IPS-18c (cell line): ENCODE results near the gene NFIX.

Experiments
- H3K4me3 ChIP-seq: 2 replicates; pipeline ENCODE4 v1.7.0; 2013; ENCODE audit warnings: low read depth, mild to moderate bottlenecking, low read length, moderate library complexity; ENCODE audit not compliant: insufficient read depth
- H3K9me3 ChIP-seq: one replicate; pipeline ENCODE4 v1.6.1; 2013; ENCODE audit warnings: mild to moderate bottlenecking, low read length, moderate library complexity; ENCODE audit not compliant: control insufficient read depth, insufficient read depth

Gene NFIX

GRCh38 chr19:12997967-12998940 is 3.0 kb downstream of the NFIX start:
- no peak overlapping the region for H3K4me3 ChIP-seq
- H3K9me3 ChIP-seq = no peaks in the 10 kb centered on the region

DNA sequence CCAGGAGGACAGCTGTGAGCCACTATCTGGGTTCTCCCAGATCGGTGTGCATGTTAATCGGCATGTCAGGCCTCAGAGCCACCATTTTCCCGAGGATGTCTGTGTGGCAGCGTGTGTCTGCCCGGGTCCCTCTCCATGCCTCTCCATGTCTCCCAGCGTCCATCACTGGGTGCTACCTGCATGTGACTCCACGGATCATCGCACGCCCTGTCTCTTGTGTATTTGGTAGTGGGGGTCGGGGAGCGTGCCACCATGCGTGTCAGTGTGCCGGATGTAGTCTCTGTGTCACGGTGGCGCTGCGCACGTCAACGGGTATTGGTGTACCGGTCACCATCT is 5.9 kb downstream of the NFIX start:
- Histone ChIP-seq H3K9me3 (no peaks in the 10 kb centered on the region), H3K4me3 (no peak overlapping the region)

GRCh38 chr19:13001502-13002165 is 6.4 kb downstream of the NFIX start:
- H3K9me3 ChIP-seq = no peaks in the 10 kb centered on the region
- H3K4me3 ChIP-seq = no peak overlapping the region

- Histone ChIP-seq H3K4me3 (no peak overlapping the region), H3K9me3 (no peaks in the 10 kb centered on the region)
Measured at GRCh38 chr19:13002166-13002898, 7.1 kb downstream of the NFIX start.

GRCh38 chr19:13003081-13003480 is 7.8 kb downstream of the NFIX start:
- Histone ChIP-seq H3K9me3 (no peaks in the 10 kb centered on the region), H3K4me3 (no peak overlapping the region)

- H3K4me3 ChIP-seq = no peak overlapping the region
- no peaks in the 10 kb centered on the region for H3K9me3 ChIP-seq
Measured at GRCh38 chr19:13004273-13004672, 9.0 kb downstream of the NFIX start.

- H3K9me3 ChIP-seq = no peaks in the 10 kb centered on the region
- H3K4me3 ChIP-seq = no peak overlapping the region
Measured at GRCh38 chr19:13005253-13005652, 10.0 kb downstream of the NFIX start.

GRCh38 chr19:13005861-13006370 is 10.6 kb downstream of the NFIX start:
- no peaks in the 10 kb centered on the region for H3K9me3 ChIP-seq

DNA sequence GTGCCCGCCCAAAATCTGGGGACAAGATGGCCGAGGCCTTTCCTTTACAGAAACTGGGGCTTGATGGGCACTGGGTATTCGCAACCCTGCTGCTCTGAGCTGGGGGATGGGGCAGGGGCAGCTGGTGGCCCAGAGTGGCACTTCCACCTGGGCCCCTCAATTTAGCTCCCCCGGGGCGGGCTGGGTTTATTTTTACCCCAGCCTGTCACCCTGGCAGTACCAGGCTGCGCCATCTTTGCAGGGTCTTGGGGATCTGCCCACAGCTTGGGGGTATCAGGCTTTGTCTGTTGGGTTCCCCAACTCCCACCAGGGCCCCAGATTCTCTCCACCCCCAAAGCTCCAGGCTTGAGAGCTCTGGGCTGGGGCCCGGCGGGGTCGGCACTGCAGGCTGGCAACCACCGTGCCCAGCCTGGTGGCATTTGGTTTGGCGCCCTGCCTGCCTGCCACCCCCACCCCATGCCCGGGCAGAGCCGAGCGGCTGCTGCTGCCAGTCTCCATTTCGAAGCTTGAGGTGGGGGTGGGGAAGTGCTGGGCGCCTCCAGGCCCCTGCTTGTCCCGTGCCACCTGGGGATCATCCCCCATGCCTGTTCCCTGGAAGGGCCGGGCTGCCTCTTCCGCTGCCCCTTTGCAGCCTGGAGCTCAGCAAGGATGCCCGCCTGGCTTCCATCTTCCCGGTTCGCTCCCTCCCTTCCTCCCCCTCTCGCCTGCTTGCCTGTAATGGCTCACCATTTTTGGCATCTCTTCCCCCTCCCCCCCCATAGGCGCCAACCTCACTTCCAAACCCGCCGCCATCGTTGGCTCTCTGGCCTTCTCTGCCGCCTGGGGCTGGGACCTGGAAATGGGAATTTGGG is 11.4 kb downstream of the NFIX start:
- no peaks in the 10 kb centered on the region for H3K9me3 ChIP-seq
- H3K4me3 ChIP-seq = no peak overlapping the region

More at GRCh38 chr19:13005861-13006370, 10.6 kb downstream of the NFIX start:
- no peak overlapping the region for H3K4me3 ChIP-seq

GRCh38 chr19:13007292-13008045 is 12.2 kb downstream of the NFIX start:
- Histone ChIP-seq H3K4me3 (no peak overlapping the region), H3K9me3 (peaks cover 4% of the 10 kb centered on the region)

DNA sequence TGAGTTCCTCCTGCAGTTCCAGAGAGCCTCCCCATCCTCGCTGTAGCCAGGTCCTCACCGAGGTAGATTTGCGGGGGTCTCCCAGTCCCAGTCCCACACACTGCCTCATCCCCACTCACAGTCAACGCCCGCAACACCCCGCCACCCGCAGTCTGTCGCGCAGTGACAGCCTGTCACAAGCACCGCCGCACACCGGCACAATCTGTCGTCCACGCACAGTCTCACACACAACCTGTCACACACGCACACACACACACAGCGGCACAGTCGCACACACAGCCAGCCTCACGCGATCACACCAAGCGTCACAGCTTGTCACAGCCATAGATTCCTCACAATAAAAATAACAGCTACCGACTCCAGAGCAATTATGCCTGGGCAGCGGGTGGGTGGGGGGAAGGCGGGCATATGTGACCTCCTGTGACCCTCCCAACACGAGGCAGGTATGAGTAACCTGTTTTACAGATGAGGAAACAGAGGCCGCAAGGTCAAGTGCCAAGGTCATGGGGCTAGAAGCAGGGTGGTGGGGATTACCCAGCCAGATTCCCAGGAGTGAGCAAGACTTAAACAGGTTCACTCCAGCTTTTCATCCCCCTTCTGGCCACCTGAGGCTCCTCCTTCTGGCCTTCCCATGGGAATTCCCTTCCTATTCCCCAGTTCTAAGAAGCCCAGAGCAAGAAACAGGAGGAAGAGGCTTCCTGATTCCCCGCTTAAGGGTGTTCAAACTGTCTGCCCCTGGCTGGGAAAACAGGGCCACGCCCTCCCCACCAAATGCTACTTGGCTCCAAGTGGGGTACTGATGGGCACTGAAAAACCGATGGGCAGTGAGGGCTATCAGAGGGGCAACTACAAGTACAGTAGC is 13.9 kb downstream of the NFIX start:
- H3K9me3 ChIP-seq = peaks cover 4% of the 10 kb centered on the region
- H3K4me3 ChIP-seq = no peak overlapping the region

- H3K4me3 ChIP-seq = 0 out of 2 replicates have a peak overlapping the region, but pooled peaks have one; percentile 24
- H3K9me3 ChIP-seq = peaks cover 4% of the 10 kb centered on the region
Measured at GRCh38 chr19:13010038-13010991, 15.0 kb downstream of the NFIX start.

DNA sequence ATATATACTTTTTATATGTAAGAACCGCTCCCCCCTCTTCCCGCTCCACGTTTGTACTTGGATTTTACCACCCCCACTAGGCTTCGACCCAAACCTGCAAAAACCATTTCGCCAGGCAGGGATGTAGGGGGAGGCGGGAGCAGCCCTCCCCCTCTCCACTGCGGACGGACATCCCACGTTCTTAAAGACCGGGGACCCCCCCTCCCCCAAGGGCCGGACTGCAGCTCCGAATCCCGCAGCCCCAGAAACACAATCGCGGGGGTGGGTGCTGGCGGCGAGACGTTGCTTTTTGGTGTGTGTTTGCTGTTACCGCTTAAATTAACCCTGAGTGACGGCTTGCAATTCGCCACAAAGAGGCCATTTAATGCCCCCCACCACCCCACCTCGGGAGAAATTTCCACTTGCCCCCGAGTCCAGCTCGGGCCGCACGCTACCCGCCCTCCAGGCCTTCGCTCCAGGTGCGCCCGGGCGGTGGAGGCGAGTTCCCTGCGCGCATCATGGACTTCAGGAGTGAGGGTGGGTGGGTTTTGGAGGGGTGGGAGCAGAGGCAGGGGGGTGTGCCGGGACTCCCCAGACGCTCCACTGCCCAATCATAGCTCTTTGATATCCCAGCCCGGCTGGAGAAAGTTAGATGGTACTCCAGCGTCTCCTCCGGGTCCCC is 15.8 kb downstream of the NFIX start:
- H3K4me3 ChIP-seq = no peak overlapping the region
- H3K9me3 ChIP-seq = peaks cover 4% of the 10 kb centered on the region
